HG03139 (cell line): ENCODE measurements around the gene FGD5.

Experiments used
- ATAC-seq: cut with Tn5 transposase; IDR thresholded peaks from one replicate; pipeline ENCODE4 v1.9.1; 2021; ENCODE audit not compliant: unreplicated experiment

The FGD5 gene

GRCh38 chr3:14923476-14923875, 104.7 kb downstream of the FGD5 start:
- no peak for ATAC-seq

GRCh38 chr3:14925729-14926591, 107.2 kb downstream of the FGD5 start:
- no peak for ATAC-seq

- no peak for ATAC-seq
Observed at GRCh38 chr3:14926592-14926991, 107.8 kb downstream of the FGD5 start.

- no peak for ATAC-seq
Observed at GRCh38 chr3:14927308-14927707, 108.5 kb downstream of the FGD5 start.

- ATAC-seq = no peak
Observed at GRCh38 chr3:14929310-14930074, 110.7 kb downstream of the FGD5 start.

- ATAC-seq = no peak
Observed at GRCh38 chr3:14933820-14934425, 115.2 kb downstream of the FGD5 start.

- ATAC-seq = no peak
Observed at GRCh38 chr3:14935592-14936345, 117.0 kb downstream of the FGD5 start.

- no peak for ATAC-seq
Observed at GRCh38 chr3:14938954-14939353, 120.2 kb downstream of the FGD5 start.

- ATAC-seq = no peak
Observed at GRCh38 chr3:14941871-14942270, 123.1 kb downstream of the FGD5 start.

- no peak for ATAC-seq
Observed at GRCh38 chr3:14943042-14943441, 124.3 kb downstream of the FGD5 start.

GRCh38 chr3:14946236-14946635, 127.5 kb downstream of the FGD5 start:
- no peak for ATAC-seq

GRCh38 chr3:14946739-14947099, 128.0 kb downstream of the FGD5 start:
- ATAC-seq = no peak

- ATAC-seq = peak; percentile 47
Observed at GRCh38 chr3:14947100-14947885, 128.5 kb downstream of the FGD5 start, which contains the start of gene NR2C2. NR2C2 (plus strand) TSS chr3:14947583; CDS start chr3:15003915, 56,332 bp downstream.

GRCh38 chr3:14947886-14948608, 129.3 kb downstream of the FGD5 start:
- peak; percentile 84 for ATAC-seq

- ATAC-seq = no peak
Observed at GRCh38 chr3:14948609-14949038, 129.9 kb downstream of the FGD5 start.

GRCh38 chr3:14949126-14949525, 130.4 kb downstream of the FGD5 start:
- no peak for ATAC-seq

- no peak for ATAC-seq
Observed at GRCh38 chr3:14950274-14950673, 131.5 kb downstream of the FGD5 start.

- ATAC-seq = no peak
Observed at GRCh38 chr3:14957153-14957552, 138.4 kb downstream of the FGD5 start.

- ATAC-seq = no peak
Observed at GRCh38 chr3:14957925-14958324, 139.2 kb downstream of the FGD5 start.
